Stimulated activated CD8-positive, alpha-beta memory T cell treated with anti-CD3 and anti-CD28 coated beads, Interleukin-12 subunit alpha, Interleukin-12 subunit beta, amount 100 ng/mL, for 1 hour (primary cell): ENCODE data around the gene ZNF304.

Source experiments
- DNase-seq: peaks from one replicate; pipeline ENCODE4 v3.0.0-alpha.2; 2020; ENCODE audit warnings: low read depth

Gene ZNF304

DNA sequence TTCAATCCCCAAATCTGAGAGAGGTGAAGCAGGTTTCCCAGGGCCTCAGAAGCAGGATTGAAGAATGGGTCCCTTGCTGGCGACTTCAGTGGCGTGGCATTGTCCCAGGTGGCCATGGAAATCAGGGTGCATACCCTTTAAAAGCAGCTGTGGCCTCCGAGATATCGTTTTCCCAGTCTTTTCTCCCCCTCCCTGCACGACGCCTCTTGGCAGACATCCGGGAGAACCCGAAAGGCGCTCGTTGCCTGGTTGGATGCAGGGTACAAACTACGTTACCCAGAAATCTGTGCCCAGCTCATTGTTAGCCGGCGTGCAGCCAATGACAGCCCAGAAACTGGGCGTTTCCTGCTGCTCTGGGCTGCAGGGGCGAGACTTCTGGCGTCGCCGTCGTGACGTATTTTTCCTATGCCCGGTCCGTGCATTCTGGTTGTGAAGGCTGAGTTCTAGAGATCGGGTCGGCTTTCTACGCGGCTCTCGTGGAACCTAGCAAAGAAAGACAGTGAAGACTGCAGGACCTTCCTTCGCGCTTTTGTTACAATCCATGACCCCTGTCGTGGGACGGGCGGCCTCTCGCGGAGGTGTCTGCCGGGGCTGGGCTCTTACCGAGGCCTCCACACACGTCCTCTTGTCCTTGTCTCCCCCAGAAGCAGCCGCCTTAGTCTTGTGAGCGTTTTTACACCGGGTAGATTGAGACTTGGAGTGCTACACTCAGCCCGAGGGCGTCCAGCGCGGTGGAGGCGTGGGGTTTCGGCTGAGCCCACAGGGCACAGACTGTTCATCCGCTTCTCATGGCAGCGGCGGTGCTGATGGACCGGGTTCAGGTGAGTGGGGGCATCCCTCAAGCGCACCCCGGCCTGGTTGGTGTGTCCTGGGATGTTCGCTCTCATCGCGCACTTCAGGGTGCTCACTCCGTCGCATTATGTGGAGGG, at the start of gene ZNF304:
Gene ZNF304, plus strand, starts transcription at position 395 of the 929 bp plus-strand sequence. Its CDS starts 394 bp downstream, at position 789.
- peak; percentile 75 for DNase-seq

GRCh38 chr19:57302020-57302465, 49.0 kb upstream of the ZNF304 start:
- DNase-seq = no peak

DNA sequence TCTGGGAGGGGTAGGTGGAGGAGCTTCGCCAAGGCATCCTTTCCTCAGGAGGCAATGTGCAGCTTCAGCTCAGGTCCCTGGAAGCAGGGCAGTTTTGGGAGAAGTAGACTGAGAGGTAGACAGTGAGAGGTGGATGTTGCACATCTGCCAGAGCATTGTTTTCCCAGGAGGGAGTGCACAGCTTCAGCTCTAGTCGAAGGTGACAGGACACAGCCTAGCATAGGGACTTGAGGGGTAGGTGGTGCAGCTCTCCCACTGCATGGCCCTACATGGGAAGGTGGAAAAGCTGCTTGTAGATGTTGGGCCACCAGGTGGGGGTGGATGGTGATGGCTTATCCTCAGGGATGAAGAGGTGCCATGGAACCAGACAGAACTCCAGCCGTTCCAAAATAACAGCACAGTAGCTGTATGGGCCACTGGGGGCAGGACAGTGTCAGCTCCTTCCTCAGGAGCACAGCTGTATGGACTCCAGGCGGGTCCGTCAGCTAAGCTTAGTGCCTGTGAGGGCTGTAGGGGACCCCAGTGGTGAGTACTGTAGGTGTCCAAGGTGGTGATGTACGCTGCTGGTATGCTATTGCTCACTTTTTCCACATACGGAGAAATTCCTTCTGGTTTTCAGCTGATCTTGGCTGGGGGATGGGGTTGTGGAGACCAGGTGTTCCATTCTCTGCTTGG, 48.2 kb upstream of the ZNF304 start:
- DNase-seq = no peak

DNA sequence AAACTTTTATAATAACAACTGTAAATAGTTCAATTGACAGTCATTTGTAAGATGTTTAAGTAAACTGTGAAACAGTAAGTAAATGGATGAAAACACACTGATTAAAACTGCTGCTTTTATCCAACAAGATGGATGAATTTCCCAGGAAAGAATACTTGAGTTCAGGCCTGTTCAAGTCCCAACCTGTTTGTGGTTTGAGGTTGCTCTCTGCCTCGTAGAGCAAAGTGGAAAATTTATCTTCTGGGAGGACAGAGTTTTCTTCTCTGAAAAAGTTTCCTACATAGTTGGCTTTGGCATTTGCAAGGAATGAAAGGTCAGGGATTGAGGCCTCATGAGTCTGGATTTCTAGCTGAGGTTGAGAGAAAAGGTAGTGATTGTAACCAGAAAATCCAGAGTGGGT, 46.0 kb upstream of the ZNF304 start:
- DNase-seq = no peak

- no peak for DNase-seq
These were observed 42.6 kb upstream of the ZNF304 start for GRCh38 chr19:57308514-57308913.

DNA sequence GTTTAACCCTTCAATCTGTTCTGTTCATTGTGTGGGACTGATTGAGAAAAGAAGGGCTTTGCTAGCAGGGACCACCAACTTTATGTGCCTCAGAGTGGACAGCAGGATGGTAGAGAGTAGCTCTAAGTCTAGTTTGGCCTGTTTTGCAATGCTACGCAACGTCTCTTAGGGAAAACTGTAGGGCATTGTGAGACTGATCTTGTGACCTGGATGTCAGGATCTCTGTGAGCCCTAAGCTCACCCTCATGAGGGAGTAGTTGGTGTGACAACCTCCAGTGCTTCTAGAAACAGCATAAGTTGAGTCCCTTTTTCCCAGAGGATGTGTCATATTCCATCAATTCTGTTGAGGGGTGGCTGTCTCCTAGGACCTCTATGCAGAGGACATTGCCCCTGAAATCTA, 40.3 kb upstream of the ZNF304 start:
- no peak for DNase-seq

- DNase-seq = no peak
These were observed 36.9 kb upstream of the ZNF304 start for GRCh38 chr19:57314146-57314545.

DNA sequence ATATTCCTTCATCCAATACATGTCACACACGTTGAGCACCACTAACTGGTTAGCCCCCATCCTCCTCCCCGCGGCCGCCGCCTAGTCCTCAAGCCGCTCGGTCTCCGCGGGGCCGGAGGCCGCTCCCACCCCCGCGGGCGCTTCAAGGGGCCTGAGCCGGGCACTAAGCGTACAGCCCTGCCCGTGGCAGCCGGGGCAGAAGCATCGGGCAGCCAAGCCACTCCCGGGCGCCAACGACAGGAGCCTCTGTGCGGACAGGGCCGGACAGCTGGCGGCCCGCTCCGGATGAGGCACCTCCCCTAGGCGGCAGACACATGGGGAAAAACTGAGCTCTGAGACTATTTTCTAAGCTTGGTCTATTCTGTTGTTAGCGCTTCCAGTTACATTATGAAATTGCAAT, 33.6 kb upstream of the ZNF304 start:
- no peak for DNase-seq

DNA sequence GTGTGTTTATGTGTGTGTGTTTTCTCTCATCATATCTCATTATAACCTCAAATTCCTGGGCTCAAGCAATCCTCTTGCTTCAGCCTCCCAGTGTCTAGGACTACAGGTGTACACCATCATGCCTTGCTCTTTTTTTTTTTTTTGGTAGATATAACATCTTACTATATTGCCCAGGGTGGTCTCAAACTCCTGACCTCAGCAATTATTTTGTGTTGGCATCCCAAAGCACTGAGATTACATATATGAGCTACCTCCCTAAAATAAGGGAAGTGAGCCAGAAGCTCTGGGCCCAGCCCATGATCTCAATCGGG, 31.2 kb upstream of the ZNF304 start:
- DNase-seq = no peak

DNA sequence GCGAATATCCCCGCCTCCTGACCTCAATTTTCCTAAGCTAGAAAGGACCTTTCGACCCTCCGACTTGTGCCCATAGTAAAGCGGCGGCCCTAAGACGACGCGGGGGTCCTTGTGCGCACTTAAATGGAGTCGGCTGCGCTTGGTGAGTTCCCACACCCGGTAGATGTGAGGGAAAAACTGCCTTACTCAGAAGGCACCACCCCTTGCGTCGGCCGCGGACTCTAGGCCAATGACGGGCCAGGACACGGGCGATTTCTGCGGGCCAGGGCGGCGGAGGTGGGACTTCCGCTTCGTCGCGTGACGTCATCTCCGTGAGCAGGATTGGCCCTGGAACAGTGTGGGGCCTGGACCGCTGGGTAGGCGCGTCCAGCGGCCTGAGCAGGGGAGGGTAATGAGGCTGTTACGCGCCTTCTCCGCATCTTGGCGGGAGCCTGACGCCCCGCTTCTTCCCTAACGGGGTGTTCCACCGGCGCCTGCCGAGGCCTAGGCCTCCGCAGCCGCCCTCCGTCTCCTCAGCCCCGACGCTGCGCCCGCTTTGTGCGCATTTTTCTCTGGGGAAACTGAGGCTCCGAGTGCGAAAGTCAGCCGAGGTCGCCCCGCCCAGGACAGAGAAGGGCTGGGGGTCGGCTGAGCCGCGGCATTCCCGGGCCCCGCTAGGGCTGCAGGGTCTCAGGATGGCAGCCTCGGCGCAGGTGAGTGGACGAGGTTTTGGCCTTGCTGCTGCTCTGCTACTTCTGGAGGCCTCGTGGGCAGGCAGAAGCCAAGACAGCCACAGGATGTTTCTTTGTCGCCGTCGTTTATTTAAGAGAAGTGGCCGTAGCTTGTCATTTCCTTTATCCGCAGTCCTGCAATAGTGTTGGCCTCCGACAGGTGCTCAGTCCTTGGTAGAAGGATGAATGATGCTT, 30.6 kb upstream of the ZNF304 start, which contains the start of gene ZNF543:
Gene ZNF543, plus strand, starts transcription at position 293 of the 905 bp plus-strand sequence. Its CDS starts 382 bp downstream, at position 675.
- peak; percentile 86 for DNase-seq

DNA sequence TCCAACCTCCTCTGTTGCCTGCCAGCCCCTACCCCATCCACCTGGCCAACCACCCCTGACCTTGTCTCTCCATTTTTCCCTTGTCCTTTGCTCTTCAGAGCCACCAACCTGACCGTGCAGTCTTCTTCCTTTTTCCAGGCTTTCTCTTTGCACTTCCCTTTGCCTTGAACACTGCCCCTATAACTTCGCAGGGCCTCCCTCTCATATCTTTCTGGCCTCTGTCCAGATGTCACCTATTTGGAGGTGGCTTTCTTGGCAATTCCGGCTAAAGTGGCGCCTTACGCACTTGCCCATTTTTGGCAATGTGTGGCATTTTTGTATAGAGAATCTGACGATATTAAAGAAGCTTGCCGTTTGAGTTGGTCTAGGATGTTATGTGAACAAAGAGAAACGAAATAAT, 30.0 kb upstream of the ZNF304 start:
- DNase-seq = no peak

DNA sequence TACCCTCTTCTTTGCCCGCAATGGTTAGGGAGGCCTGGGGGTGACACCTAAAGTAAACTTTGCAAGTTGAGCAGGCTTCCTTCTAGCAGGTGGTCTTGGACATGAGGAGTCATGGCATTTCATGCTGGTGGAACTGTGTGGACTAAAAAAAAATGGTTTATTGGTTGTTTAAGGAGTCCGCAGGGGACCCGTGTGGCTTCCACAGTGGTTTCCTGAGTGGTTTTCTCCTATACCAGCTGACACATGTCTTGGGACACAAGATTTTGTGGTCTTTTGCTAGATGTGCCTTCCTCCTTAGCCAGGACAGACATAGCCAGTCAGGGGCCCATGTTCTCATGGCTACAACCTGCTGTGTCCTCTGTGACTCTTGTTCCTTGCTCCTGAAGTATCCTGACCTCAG, 29.3 kb upstream of the ZNF304 start:
- DNase-seq = no peak

DNA sequence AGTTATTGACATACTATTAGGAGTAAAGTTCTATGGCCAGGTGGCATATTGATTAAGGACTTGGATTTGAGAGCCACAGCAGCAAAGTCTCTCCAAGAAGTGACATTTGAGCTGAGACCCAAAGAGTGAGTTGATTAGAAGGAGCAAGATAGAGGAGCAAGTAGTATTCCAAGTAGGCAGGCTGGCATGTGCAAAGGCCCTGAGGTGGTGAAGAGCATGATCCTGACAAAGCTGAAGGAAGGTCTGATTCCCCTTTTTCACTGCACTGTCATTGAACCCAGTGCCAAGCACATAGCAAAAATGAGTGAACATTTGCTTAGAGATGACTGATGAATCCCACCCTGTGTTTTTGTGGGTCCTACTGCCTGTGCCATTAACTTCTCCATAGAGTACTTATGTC, 26.1 kb upstream of the ZNF304 start:
- DNase-seq = no peak

DNA sequence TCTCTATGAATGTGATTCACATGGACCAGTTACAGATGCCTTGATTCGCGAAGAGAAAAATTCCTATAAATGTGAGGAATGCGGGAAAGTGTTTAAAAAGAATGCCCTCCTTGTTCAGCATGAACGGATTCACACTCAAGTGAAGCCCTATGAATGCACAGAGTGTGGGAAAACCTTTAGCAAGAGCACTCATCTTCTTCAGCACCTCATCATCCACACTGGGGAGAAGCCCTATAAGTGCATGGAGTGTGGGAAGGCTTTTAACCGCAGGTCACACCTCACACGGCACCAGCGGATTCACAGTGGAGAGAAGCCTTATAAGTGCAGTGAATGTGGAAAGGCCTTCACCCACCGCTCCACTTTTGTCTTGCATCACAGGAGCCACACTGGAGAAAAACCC, 23.1 kb upstream of the ZNF304 start:
- DNase-seq = no peak

DNA sequence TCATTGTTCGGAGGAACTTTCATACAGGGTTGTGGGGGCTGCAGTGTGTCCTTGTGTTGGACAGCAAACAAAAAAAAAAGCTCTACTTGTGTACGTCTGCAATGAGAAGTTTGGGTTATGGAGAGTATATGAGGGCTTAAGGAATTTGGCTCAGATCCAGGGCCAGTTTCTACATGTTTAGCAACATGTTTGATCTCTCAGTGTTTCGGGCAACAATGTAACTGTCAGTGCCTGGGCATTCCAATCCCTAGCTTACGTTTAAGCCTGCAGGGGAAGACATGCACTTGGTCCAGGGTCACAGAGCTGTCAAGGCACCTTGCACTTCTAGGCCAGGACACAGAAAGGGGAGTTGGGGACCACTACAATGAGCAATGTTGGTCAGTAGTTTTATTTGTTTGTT, 16.9 kb upstream of the ZNF304 start:
- no peak for DNase-seq

DNA sequence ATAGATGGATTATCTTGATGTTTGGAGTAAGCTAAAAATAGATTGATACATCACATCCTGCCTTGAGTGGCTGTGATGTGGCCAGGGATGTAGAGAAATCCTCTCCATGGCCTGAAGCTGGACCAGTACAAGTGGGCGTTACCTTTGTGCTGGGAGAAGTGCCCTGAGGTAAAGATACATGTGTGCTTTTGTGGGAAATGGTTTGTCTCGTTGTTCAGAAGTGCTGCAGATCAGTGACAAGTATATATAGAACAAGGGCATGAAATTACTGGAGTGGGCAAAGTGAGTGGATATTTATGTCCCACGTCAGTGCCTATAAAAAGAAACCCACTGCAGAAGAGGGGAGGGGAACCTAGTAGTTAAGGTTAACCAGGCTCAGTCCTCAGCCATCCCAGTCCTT, 12.2 kb upstream of the ZNF304 start:
- DNase-seq = no peak

- no peak for DNase-seq
These were observed 8.5 kb upstream of the ZNF304 start for GRCh38 chr19:57342582-57342981.

GRCh38 chr19:57348136-57348535, 2.9 kb upstream of the ZNF304 start:
- DNase-seq = no peak

DNA sequence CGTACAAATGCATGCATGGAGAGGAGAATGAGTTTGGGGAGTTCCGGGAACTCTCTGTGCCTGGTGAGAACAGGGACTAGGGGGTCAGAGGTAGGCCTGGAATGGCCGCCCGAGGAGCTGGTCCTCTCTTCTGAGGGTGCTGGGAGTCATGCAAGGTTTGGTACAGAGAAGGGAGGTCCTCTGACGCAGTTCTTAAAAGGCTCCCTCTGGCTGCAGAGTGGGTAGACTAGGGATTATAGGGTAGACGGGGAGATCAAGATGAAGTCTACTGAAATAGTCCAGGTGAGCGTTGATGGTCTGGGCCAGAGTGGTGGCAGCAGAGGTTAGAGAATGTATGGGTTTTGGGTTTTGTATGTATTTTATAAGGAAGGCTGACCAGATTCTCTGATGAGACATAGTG, 796 bp downstream of the ZNF304 start:
- DNase-seq = no peak

DNA sequence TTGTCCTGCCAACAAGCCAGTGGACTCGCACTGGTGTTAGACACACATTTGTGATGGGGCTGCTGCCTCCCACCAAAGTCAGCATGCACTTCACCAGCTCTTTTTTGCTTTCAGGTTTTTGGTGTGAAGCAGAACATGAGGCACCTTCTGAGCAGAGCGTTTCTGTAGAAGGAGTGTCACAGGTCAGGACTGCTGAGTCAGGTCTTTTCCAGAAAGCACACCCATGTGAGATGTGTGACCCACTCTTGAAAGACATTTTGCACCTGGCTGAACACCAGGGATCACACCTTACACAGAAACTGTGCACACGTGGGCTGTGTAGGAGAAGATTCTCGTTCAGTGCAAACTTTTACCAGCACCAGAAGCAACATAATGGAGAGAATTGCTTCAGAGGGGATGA, 4.8 kb downstream of the ZNF304 start:
- no peak for DNase-seq

- no peak for DNase-seq
These were observed 6.3 kb downstream of the ZNF304 start for GRCh38 chr19:57357406-57357805.

DNA sequence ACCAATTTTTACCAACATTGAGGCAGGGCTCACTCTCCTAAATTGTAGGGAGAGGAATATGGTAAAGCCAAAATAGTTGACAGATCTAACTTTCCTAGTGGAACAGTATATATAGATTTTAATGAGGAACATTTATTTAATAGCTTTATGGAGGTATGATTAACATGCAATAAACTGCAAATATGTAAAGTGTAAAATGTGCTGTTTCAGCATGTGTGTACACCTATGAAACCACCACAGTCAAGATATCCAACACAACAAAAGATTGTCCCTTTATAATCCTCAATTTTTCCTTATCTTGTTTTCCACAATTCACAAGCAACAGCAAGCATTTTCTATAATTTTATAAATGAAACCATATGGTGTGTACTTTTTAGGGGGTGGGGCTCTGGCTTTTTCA, 8.2 kb downstream of the ZNF304 start:
- no peak for DNase-seq
